ELF-1 (cell line): ENCODE measurements around the gene FRMD4A.
A peak's percentile ranks its signal among the peaks of the same experiment; 100 is the strongest.
"Not testable (repeated sequence)": the region's sequence is repeated elsewhere in the genome, so short reads cannot be mapped to it uniquely, and the experiment has no call there.

ENCODE experiments used
- DNase-seq: peaks from one replicate; pipeline ENCODE4 v3.0.0-alpha.2; 2016; ENCODE audit warnings: low read depth, low spot score

Gene FRMD4A

DNA sequence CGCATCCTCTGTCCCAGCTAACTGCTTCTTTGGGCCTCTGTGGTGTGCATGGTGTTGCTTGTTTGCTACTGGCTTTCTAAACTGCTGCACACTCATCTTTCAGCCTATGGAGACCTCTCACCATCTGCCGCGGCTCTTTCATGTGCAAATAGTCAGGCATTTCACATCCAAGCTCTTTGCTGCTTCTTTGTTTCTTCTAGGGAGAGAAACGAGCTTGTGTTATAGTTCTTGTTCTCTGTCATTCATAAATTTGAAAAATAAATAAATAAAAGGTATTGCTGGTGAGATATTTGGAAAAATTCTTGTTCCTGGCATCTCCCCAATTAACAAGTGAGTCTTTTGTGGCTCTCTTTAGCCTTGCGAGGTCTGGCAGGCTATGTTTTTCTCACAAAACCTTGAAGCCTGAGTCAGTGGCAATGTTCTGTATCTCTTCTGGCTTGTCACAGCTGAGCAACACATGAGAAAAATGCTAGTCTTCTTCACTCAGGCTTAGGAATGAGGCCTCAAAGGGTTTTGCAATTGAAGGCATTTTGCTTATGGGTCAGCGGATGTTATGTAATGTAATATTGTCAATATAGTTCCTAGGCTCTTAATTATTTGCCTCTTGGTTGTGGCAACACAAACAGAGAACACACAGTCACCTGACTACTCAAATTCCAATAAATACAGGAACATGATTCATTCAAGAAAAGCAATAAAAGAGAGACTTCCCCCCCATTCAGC is 274.0 kb downstream of the FRMD4A start:
- peak; percentile 44 for DNase-seq

DNA sequence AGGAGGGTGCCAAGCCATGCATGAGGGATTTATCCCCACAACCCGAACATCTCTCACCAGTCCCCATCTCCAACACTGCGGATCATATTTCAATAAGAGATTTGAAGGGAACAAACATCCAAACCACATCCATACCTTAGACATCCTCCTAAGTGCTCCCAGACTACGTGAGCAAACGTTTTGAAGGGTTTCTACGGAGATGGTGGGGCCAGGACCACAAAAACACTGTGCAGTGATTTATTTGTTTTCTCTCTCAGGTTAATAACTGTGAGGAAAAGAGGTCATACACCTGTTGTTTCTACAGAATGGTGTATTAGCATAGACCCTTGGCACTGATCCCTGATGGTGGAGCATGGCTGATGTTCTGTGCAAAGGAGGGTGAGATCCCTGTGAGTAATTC is 277.8 kb downstream of the FRMD4A start:
- no peak for DNase-seq

DNA sequence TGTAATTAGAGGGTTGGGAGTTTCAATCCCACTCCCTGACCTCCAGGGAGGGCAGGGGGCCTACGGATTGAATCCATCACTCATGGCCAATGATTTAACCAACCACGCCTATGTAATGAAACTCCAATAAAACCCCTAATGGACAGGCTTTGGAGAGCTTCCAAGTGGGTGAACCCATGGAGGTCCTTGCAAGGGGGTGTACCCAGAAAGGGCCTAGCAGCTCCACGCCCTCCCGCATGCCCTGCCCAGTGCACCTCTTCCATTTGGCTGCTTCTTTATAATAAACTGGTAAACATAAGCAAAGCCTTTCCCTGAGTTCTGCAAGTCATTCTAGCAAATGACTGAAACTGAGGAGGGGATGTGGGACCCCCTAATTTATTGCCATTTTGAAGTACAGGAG is 280.1 kb downstream of the FRMD4A start:
- no peak for DNase-seq

DNA sequence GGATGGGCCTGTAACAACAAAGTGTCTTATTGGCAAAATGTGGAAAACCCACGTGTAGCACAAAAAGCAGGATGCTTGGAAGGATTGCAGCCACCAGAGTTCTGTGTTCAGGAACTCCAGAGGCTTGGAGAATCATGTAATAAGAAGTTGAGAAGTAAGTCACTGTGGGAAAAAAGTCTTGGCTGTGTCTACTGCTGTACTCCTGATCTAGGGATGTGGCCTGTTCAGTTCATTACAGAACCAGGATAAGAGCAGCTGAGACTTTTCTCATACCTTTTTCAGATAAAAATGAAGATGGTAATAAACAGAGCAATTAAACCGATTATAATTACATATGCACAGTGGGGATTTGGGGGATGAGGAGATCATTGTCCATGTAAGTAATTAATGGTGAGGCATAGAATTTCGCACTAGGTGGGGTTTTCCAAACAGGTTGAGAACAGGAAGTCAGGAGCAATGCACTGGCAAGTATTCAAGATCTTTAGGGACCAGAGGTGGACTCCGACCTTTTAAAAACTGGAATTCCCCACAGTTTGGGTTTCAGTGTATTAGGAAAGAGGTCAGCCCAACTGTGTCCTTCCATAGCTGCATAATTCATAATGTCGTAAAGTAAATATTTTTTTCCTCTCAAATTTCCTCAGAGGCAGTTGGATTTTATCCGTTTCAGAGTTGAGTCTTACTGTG is 281.7 kb downstream of the FRMD4A start:
- no peak for DNase-seq

DNA sequence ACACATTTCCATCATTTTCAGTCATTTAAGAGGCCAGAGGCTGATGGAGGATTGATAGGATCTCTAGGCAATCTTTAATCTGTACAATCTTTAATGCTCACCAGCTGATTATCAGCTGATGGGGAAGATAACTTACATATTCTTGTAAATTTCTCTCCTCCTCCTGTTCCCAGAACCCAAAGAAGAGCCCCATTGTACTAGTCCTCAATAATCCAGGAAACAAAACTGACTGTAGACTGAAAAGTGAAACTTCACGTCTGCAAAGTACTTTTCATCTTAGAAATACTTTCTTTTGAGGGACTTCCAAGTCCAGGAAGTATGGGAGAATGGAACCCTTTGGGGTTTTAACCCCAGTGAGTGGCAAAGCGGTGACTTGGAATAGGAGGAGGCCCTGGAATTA is 283.3 kb downstream of the FRMD4A start:
- no peak for DNase-seq

DNA sequence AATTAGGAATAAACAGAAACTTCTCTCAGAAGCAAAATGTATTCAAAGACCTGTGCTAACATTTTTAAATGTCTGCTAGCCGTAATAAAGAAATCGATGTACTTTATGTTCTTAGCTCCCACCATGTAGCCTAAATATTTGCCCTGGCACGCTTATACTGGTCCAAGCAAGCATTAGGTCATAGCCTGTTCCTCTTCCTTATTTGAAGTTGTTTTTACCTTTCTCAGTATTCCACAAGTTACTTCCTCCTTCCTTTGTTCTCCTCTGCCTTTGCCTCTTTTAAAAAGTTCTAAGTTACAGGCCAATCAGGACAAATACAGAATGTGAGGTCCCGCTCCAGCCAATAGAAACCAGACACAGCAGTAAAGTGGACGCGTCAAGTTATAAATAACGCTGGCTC is 288.7 kb downstream of the FRMD4A start:
- DNase-seq, result not testable (repeated sequence)

DNA sequence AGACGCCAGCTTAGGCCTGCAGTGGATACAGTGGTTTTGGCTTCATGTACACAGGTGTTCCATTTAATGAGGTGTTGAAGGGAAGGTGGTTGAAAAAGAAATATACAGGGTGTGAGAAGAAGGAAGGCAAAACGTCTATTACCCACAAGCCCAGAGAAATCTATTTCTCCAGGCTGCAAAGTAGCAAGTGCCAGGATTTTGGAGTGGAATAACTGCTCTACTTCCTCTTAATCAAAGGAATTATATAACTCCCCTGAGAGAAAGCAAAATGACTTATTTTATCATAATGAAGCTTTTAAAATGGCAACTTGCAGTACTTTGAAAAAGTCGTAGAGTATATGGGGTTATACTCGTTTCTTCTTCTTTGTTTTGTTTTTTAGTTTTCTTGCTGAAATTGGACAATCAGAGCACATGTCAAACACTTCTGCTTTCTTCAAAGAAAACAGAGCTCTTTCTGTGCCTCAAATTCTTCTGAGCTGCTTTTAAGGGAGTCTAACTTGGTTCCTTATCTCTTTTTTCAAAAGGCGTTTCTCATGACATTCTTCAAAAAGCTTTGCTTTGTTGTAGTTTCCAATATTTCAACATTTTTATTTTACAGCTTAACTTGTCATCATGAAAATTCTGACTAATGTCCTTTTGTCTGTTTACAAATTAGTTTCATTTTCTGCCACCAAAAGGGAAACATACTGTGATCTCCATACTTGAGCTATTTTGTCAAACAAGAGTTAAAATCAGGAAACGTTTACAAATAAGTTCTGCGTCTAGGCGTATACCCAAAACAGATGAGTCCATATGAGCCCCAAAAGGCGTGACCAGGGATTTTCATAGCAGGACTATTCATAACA is 289.7 kb downstream of the FRMD4A start:
- no peak for DNase-seq

DNA sequence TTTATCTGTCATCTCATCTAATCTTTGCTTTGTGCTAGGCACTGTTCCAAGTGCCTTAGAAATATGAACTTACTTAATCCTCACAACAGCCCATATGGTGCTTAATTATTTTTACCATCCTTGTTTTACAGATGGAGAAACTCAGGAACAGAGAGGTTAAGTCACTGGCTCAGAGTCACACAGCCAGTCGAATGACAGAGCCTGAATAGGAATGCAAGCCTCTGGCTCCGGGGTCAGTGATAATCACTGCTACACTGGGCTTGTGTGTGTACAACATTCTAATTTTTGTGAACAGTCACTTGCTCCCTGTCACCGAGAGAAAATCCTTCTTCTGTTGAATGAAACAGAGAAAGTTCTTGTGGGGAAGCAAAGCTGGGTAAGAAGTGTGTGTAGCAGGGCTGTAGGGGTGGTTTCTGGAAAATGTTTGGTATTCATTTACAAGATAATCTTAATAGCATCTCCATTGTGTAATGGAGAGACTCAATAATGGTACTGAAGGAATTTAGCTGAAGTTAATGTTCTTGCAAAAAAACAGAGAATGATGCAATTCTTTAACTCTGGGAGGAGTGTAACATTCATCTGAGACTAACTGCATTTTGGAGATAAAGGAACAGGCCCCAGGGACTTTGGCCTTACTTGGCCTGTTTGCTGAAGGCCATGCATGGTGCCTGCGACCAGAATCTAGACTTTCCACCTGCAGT is 290.6 kb downstream of the FRMD4A start:
- peak; percentile 14 for DNase-seq

DNA sequence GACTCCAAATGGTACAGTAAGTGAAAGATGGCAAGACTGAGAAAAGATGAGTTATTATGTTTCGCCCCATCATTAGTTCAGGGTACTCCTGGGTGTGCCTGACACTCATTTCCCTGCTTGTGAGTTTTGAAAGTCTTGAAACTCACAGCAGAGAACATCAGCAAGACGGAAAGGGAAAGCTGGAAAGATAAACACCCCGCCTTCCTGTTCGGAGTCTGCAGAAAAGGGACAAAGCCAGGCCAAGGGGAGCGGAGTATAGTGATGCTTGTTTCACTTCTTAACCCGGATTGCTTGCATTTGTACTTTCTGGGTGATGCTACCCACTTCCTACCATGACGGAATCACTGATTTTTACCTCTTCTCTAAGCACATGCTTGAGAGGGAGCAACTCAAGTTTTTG is 294.5 kb downstream of the FRMD4A start:
- no peak for DNase-seq

DNA sequence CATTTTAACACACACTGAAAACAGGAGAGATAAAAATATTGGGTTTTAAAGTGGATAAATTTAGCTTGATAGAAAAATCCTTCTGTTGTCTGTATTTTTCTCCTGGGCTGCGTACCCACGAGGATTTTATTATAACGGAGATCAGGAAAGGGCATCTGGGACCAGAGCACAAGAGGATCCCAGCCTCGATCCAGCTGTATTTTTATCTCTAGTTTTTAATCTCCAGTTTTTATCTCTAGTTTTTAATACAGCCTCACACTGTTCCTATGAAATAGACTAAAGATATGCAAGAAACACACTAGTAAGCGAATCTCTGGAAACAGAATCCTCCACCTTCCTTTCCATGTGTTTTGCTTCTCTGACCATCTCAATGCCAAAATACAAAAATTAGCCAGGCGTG is 295.2 kb downstream of the FRMD4A start:
- no peak for DNase-seq

DNA sequence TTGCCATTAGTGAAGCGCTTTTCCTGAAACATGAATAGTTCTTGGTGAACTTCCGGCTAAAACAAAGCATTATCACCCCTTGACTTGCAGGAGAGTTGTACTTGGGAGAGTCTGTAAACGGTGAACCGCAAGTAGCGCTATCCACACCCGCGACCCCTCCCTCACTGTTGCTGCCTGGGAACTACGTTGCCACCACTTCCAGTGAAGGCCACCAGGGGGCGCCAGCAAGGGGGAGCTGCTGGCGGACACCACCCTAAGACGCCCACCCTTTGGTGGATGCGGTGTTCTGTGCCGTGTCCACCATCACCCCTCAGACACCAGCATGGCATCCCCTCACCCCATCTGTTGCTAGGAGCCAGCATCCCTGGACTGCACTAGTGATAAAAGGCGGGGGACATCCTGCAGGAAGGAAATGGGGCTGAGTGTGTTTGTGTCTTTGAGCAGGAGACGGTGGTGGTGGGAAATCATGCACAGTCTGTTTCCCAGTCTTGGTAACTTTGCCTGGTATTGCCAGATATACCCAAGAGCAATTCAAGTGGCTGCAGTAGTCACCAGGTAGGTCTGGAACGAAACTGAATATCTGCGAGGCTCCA is 298.2 kb downstream of the FRMD4A start:
- DNase-seq, result peak; percentile 85

DNA sequence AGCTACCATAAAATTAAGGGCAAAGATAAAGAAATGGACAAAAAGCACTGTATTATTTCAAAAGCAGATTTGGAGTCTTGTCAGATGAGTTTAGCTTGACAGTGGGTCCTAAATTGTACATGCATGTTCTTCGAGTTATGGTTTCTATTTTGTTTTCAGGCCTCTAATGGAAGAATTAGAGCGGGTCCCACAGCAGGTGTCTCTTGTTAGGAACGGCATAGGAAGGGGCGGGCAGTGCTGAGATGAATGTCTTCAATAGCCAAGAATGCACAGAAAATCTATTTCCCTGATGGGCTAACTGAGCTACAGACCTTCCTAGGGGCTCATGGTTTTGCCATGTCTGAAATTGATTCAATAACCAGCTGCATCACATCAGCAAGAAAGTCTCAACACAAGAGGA is 304.4 kb downstream of the FRMD4A start:
- no peak for DNase-seq

DNA sequence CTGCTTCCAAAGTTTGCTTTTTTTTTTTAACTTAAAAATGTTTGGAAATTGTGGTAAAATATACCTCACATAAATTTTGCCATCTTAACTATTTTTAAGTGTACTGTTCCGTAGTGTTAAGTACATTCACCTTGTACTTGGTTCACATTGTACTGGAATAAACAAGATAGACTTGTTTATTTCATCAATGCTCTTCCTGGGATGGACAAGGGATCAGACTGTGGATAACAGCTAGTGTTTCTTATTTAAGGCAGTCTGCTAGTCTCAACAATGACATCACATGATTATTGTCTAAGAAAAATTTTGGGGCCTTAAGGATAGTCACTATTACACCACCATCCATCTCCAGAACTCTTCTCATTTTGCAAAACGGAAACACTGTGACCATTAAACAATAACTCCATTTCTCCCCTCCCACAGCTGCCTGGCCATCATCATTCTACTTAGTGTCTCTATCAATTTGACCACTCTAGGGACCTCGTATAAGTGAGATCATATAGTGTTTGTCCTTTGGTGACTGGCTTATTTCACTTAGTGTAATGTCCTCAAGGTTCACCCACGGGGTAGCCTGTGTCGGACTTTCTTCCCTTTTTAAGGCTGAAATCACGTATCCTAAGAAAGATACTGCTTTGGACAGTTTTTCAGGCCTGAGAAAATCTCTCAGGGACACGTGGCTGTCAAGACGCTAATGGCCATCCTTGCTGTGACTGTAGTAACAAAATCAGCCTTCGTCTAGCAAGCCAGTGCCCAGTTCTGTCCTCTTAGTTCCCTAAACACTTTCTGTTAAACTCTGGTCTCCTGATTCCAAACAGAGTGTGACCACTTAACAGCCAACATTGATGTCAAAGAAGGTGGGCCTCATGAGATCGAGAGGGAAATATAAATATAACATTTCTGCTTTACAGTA is 305.2 kb downstream of the FRMD4A start:
- no peak for DNase-seq

DNA sequence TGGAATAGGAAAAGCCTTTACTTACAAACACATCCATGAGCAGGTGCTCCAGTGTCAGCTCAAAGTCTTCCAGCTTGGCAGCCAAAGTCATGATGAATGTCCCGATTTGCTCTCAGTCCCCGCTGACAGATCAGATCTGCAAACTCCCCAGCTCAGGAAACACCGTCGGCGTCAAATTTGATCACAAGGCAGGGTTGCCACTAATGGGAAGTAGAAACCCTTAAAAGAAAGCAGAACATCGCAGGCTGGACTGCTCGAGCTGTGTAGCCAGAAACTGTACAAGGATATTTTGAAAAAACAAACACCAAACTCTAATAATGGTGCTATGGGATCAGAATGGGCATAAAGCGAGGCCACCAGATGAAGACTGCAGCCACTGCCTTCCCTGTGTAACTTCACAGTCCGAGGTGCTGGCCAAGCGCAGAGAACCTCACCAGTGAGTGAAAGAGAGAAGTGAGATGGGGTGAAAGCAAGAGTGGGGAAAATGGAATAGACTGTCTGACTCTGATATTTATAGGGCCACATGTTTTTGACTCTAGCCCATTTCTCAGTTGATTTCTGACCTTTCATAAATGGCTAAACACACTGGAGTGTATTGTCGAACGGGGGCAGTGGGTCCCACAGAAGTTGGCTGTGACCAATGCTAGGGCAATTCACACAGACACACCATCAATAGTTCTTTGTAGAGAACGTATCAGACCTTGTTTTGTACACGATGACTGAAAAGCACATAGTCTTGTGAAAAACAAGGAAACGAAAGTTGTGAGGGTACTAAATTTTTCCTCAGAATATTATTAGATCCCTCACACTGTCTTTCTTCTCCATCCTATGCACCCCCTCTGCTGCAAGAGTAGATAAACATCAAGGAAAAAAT is 306.2 kb downstream of the FRMD4A start:
- no peak for DNase-seq

DNA sequence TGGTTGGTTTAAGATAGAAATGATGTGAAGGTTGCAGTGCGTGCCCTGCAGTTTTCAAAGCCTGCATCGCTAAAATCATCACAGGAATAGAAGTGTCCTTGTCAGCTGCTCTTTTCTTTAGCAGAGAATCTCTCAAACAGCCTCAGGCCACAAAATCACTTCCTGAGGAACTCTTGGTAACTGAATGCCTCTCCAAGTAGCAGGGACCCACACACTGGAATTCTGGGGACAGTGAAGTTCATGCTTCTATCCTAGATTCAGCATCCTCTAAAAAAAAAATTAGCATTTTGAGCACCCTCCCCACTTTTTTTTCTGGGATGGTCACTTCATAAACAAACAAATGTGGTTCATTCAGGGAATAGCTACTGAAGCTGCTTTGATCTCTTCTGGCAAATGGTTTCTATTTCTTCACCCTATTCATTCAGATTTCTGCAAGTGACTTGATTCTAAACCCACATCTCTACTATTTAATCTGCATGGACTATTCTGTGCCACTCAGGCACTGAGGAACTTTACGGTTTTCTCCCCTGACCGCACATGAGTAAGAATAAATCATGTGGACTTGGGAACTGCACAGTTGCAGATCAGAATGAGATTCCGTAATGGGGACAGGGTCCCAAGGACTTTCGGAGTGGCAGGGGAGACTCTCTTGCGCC is 306.9 kb downstream of the FRMD4A start:
- peak; percentile 52 for DNase-seq

DNA sequence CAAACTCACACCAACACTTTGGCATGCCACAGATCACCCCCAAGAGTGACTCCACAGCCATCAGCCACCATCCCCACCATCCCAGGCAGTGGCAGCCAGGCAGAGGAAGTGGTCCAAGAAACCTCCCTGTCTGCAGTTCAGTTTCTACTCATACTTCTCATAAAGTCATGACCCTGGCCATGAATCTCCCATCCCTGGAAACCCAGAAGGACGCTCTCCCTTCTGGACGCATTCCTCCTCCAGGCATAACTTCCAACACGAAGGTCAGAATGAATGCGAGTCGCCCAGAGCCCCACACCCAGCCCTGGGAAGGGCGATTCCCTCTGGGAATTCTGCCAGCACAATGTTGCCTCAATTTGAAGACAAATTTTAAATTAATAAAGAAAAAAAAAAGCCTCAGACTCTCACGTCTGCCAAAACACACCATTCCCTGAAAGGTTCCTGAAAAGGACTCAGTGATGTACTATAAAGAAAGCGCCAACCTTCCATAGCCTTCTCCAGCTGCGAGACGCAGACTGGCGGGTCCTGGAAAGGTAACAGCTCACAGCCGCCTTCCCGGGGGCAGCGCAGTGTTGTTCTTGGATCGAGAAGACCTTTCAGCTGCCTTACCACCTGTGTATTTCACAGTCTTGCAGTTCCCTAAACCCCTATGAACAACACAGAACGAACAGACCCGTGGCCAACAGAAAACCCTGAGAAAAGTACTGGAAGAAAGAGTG is 307.6 kb downstream of the FRMD4A start:
- peak; percentile 43 for DNase-seq

DNA sequence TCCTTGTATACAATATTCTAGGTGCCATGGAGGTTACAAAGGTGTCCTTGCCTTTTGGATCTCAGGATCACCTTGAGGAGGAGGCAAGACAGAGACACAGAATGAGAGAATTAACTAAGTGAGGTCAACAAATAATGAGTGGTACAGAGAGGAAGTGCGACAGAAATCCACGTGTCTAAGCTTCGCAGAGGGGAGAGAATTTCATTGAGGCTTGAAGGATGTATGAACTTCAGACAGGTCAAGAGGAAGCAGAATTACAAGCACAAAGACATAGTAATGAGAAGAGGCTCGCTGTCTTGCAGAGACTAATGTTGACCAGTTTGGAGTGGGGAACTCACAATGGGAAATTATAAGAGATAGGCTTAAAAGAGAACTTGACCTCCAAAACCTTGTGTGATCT is 308.7 kb downstream of the FRMD4A start:
- DNase-seq, result no peak

DNA sequence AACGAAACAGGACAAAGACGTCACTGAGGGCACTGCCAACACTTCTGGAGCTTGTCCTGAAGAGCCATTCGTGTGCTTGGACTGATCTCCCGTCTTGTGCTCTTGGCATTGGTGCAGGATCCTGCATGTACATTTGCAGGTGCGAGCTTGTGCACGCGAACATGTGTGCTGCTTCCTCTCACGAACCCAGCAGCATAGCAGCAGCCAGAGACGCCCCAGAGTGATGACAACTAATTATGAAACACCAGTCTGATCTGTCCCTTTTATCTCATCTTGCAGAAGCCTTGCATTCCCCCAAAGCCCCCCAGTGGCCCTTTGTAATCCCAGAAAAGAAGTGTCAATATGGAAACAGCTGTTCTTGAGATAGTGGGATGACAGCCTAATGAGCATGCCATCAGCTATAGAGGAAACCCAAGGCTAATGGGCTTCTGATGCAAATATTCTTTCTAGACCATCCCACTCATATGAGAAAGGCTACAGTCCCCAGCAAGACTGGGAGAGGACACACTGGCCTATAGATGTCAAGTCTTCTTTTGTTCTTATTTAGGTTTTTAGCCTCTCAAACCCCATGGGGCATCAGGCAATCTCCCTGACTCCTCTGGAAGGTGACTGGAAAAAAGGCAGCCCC is 310.6 kb downstream of the FRMD4A start:
- no peak for DNase-seq
